COLO829 (cell line): ENCODE data around the gene CFAP221.

ENCODE experiments used
- DNase-seq: peaks from one replicate; pipeline ENCODE4 v3.0.0; 2012; ENCODE audit warnings: low spot score

Gene CFAP221

GRCh38 chr2:119544075-119544938, at the start of gene CFAP221:
CFAP221 (plus strand) TSS chr2:119544449; CDS start chr2:119546132, 1,683 bp downstream.
- DNase-seq: peak; percentile 42

DNA sequence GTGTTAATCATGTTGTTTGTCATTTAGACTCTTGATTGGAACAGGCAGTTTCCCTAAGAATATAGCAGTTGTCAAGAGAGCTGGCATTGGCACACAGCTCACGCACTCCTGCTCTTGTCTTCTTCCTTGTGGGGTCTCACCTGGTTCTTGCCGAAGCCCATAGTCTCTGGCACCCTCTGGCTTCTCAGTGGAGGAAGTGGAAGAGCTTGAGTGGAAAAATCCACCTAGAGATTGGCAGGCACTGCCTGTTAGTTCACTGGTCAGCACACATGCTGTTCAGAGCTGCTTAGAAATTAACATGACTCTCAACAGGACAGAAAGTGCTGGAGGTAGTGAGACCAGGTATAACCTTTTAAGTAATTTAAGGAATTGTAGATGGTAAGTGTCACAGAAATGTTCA, 48.3 kb upstream of the CFAP221 start:
- DNase-seq: no peak

- DNase-seq: no peak
Measured at GRCh38 chr2:119496682-119497081, 47.6 kb upstream of the CFAP221 start.

GRCh38 chr2:119508756-119509155, 35.5 kb upstream of the CFAP221 start:
- DNase-seq: no peak

- no peak for DNase-seq
Measured at GRCh38 chr2:119511989-119512388, 32.3 kb upstream of the CFAP221 start.

DNA sequence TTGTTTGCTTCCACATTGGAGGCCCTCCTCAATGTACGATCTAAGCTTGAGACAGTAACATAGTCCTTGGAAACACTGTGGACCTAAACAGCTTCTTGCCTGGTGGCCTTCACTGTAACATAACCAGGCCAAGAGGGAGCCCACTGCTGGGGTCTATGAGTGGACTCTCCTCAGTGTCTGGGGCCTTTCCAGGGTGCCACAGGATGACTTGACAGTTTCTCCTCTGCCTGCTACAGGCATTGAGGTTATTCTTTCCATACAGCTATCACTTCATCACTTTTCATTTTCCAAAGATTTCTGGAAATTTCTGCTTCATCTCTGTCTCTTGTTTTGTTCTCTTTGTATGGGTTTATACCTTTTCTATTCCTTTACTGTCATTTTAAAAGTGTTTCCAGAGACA, 31.3 kb upstream of the CFAP221 start:
- DNase-seq: no peak

DNA sequence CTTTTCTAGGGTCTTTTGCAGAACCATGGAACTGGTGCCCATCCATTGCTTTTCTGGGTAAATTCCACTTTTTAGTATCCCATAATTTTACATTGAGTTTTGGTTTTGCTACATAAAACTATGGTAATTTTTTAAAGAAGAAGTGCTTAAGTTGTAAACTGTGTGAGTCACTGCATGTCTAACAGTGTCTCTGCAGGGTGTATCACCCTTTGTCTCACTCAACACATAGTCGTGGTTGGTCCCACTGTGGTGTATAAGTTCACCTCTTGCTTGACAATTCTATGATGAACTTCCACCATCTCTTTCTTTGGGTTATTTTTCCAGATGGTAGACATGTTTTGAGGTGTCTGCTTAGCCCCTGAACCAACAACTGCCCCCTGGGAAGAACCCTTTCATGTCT, 30.4 kb upstream of the CFAP221 start:
- no peak for DNase-seq

GRCh38 chr2:119516121-119516520, 28.1 kb upstream of the CFAP221 start:
- no peak for DNase-seq

- DNase-seq: peak; percentile 68
Measured at GRCh38 chr2:119517433-119517832, 26.8 kb upstream of the CFAP221 start.

GRCh38 chr2:119518401-119519056, 25.7 kb upstream of the CFAP221 start:
- DNase-seq: no peak

- DNase-seq: no peak
Measured at GRCh38 chr2:119519057-119519408, 25.2 kb upstream of the CFAP221 start.

DNA sequence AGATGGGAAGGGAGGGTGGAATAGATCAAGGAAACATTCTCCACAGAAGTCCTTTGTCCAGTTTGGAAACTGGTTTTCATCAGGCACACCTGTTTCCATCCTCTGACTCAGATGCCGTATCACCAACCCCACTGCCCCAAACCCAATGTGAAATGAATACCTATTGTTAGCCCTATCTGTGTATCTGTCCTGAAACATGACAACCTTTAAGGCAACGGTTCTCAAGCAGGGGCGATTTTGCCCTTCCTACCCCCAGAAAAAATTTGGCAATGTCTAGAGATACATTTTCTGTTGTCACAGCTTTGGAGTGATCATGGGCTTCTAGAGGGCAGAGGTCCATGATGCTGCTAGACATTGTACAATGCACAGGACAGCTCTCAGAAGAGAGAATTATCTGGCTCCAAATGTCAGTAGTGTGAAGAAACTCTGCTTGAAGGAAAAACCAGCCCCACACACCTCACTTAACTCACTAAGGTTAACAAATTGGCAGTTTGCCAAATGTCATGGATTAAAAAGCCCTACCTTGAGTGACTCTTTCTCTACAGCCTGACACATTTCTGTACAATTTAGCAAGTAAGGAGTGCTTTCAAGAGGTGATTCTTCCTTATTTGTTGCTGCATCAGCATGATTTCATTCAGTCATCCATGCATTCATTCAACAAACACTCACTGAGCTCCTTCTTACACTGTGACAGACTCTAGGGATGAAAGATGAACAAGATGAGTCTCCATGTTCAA, 23.4 kb upstream of the CFAP221 start:
- no peak for DNase-seq

DNA sequence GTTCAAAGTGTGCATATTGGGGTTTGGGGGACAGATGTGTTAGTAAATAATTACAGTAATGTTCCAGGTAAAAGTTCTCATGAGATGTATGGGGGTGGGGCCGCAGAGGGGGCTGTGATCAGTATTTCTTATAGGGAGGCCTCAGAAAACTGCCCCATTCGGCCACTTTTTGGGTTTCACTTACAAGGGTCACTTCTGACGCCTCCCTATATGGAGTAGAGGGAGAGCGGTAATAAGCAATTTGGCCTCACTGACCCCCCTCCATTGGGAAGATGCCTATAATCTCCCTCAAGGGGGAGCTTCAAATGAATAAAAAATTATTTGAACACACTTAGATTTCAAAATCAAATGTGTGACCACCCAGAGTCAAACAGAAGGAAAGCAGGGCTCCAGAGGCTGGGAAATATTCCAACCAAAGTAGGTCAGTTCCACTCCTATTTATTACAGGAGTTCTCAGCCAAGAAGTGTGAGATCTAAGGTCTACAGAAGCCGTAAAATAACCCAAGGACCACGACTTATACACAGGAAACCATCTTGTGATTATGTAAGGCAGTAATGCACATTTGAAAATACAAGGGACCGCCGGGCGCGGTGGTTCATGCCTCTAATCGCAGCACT, 22.7 kb upstream of the CFAP221 start:
- DNase-seq: no peak

DNA sequence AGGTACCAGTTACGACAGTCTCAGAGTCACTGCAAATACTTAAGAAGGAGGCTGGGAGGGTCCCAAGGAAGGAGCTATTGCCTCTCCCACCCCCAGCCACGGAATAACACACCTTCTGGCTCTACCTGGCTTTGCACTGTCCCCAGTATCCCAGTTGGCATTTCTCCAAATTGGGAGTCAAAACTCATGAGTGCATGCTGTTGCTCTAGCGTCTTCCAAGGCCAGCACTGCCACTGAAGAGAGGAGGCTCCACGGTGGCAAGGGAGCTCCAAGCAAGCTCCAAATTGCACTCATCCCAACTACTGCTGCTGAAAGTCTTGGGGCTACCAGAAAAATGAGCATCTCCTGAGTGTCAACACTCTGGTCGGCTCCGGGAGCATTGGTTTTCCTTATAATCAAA, 21.6 kb upstream of the CFAP221 start:
- DNase-seq: no peak

GRCh38 chr2:119523383-119523951, 20.8 kb upstream of the CFAP221 start:
- DNase-seq: no peak

GRCh38 chr2:119523952-119524694, 20.1 kb upstream of the CFAP221 start, which contains the start of gene SCTR:
SCTR (minus strand) TSS chr2:119524483; CDS start chr2:119524226, 257 bp downstream.
- DNase-seq: no peak

DNA sequence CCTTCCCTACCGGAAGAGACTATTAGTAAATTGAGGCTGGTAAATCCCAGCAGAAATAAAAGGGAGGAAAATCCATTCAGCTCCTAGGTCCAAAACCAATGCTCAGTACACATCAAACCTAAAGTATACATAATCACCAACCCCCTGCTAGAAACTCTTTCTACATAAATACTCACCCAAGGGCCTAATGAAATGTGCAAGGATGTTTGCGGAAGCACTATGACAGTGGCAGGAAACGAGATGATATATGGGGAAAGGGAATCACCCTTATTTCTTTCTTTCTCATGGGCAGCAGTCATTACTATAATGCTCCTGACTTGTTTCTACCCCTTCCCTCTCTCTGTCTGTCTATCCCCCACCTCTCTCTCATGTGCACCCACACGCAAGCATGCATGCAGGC, 18.6 kb upstream of the CFAP221 start:
- DNase-seq: no peak

DNA sequence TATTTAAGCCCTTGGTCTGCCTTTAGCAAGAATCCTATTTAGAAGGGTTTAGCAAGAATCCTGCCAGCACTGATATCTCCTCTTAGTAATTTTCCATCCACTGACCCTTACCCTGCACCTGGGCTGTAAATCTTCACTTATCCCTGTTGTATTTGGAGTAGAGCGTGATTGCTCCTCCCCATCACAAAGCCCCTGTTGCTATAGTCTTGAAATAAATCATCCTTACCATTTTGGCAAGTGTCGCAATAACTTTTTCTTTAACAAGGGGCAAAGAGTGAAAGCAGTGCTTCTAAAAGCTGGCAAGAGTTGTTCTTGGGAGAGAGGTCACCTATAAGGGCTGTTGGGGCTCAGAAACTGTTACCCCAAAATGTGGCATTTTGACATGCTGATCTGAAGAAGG, 16.2 kb upstream of the CFAP221 start:
- DNase-seq: no peak

DNA sequence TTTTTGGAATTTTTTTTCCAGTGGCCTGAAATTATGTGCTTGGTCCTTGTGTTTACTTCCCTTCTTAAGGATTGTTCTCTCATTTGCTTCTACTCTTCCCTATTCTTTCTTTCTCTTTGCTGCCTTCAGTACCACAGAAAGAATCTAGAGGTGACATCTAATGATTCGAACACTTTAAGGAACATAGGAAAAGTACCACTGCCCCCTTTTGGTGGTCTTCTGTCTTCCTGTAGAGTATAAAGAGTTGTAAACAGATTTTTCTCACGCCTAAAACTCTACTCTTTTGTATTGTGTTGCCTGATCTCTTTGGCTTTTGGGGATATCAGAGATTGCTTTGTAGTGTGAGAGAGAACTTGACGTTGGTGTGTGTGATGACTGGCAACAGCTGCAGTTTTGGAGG, 13.0 kb upstream of the CFAP221 start:
- DNase-seq: no peak

DNA sequence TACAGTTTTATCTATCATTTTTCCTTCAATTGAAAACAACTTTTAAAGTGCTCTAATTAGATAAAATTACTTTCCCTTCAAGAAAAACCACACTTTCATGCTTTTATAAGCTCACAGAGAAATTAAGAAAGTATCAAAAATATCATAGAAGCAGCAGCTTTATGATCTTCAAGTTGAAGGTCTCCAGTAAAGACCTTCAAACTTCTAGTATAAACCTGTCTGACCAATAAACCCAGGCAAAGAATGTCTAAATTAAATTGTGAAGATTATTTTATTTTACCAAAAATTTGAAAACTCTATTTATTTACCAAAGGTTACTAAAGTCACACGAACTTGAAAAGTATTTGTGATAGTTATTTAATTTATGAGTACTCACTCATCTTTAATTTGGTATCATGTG, 10.7 kb upstream of the CFAP221 start:
- no peak for DNase-seq

GRCh38 chr2:119536211-119536610, 8.0 kb upstream of the CFAP221 start:
- DNase-seq: no peak
